Panc1 (cell line): ENCODE data around the gene NOL11. TPM values are rescaled to one million over a fixed set of nuclear protein-coding genes. Genes with fewer than 3 reads are reported as not detected.

ENCODE experiments used
- ATAC-seq: fragments of 200-7000 bp; cut with Tn5 transposase; 2 replicates; pipeline ENCODE4 v1.9.1; 2020; ENCODE audit warnings: mild to moderate bottlenecking, moderate library complexity
- BruUV-seq: library from RNA; stranded (reverse); fragments of 400-500 nt; replicated peaks from 2 replicates; lab custom pipeline; 2021; lab: Mats Ljungman, UMichigan
- CTCF ChIA-PET: fragments of 300-600 bp; sonication (Branson Sonifier 250); formaldehyde crosslinking; loops from one replicate; lab custom pipeline; 2022; ENCODE audit warnings: antibody characterized with exemption; lab: Charles Lee
- POLR2A ChIA-PET: fragments of 300-600 bp; sonication (Branson Sonifier 250); formaldehyde crosslinking; loops from one replicate; lab custom pipeline; 2022; ENCODE audit warnings: antibody characterized with exemption; lab: Charles Lee
- DNase-seq: peaks from one replicate; pipeline ENCODE4 v3.0.0-alpha.2; 2010; ENCODE audit warnings: low read depth, low spot score
- H3K27ac ChIP-seq: 2 replicates; pipeline ENCODE4 v1.5.1; 2011; ENCODE audit warnings: mild to moderate bottlenecking, low read length, inconsistent platforms
- H3K27me3 ChIP-seq: fragments of 200-500 bp; sonication (Bioruptor generic); 2 replicates; pipeline ENCODE4 v1.6.0; 2014; ENCODE audit warnings: low read length, inconsistent platforms; ENCODE audit not compliant: control insufficient read depth, insufficient read depth
- H3K36me3 ChIP-seq: fragments of 200-500 bp; sonication (Bioruptor generic); 2 replicates; pipeline ENCODE4 v1.5.1; 2014; ENCODE audit warnings: inconsistent platforms, mild to moderate bottlenecking, low read length, moderate library complexity; ENCODE audit not compliant: control insufficient read depth, insufficient read depth
- H3K4me1 ChIP-seq: 2 replicates; pipeline ENCODE4 v1.5.1; 2011; ENCODE audit warnings: inconsistent platforms, mild to moderate bottlenecking, low read length, moderate library complexity; ENCODE audit not compliant: control insufficient read depth, insufficient read depth
- H3K4me3 ChIP-seq, 2 experiments: 2 replicates each; pipeline ENCODE4 v1.5.1; 2011 to 2012; ENCODE audit warnings: low read depth in 2 of 2, low read length in 2 of 2, mild to moderate bottlenecking in 2 of 2, inconsistent platforms in 1 of 2, moderate library complexity in 1 of 2
- H3K9me3 ChIP-seq: fragments of 200-500 bp; sonication (Bioruptor generic); 2 replicates; pipeline ENCODE4 v1.5.1; 2014; ENCODE audit warnings: low read depth, mild to moderate bottlenecking, inconsistent platforms, low read length, moderate library complexity; ENCODE audit not compliant: control insufficient read depth, insufficient read depth
- POLR2AphosphoS5 ChIP-seq: IDR thresholded peaks from 2 replicates; pipeline ENCODE4 v1.6.1; 2012; ENCODE audit warnings: mild to moderate bottlenecking, low read depth, low read length, moderate library complexity
- SIN3A ChIP-seq: IDR thresholded peaks from 2 replicates; pipeline ENCODE4 v1.6.1; 2012; ENCODE audit warnings: low read depth, mild to moderate bottlenecking, low read length, moderate library complexity, borderline replicate concordance; ENCODE audit not compliant: insufficient read depth
- in situ Hi-C: cut with HindIII; loops from 2 replicates; pipeline ENCODE4 v1.10.0; 2016; ENCODE audit warnings: low sequenced_read_pairs, low pct_unique_long_range_greater_than_20kb
- intact Hi-C: fragments of 100-400 bp; cut with micrococcal nuclease; formaldehyde crosslinking; loops from one replicate; pipeline ENCODE4 v1.10.0; 2022; ENCODE audit not compliant: unreplicated experiment
- total RNA-seq: library from RNA; stranded (reverse); gene quantifications from one replicate; pipeline ENCODE4 v1.2.1, GENCODE V29; 2021; ENCODE audit not compliant: unreplicated experiment
- TF ChIP-seq, protein P1 (sequence below), 2 experiments: IDR thresholded peaks; 2 replicates each; pipeline ENCODE4 v1.6.1; 2011 to 2012; ENCODE audit warnings: low read depth in 2 of 2, control low read depth in 1 of 2, low read length in 1 of 2, mild to moderate bottlenecking in 1 of 2, moderate library complexity in 1 of 2; ENCODE audit not compliant: insufficient read depth in 1 of 2
- TF ChIP-seq, protein P2 (sequence below): fragments of 450-650 bp; IDR thresholded peaks from 2 replicates; pipeline ENCODE4 v1.5.1; 2017; ENCODE audit warnings: mild to moderate bottlenecking

Gene NOL11
- total RNA-seq, 1 experiment from 2014 or later = 41.0 TPM

DNA sequence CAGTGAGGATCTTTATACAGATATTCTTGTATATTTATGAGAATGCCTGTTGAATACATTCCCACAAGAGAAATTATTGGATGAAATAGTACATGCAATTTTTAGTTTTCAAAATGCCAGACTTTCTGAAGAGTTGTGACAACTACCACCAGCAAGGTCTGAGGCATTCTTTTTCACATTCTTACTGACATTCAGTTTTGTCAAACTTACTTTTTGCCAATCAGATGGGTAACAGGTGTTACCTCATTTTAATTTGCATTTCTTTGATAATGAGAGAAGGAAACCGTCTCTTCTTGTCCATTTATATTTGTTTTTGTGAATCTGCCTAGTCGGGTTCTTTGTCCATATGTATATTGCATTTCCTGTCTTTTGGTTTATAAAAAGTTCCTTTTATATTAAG, 24.3 kb downstream of the NOL11 start:
- Histone ChIP-seq H3K36me3 (peaks cover 40% of the 10 kb centered on the region), H3K27me3 (no peaks in the 10 kb centered on the region), H3K27ac (no peak overlapping the region), H3K4me3 (no peak overlapping the region), H3K9me3 (no peaks in the 10 kb centered on the region), H3K4me1 (no peaks in the 10 kb centered on the region)
- TF ChIP-seq, protein P1, sequence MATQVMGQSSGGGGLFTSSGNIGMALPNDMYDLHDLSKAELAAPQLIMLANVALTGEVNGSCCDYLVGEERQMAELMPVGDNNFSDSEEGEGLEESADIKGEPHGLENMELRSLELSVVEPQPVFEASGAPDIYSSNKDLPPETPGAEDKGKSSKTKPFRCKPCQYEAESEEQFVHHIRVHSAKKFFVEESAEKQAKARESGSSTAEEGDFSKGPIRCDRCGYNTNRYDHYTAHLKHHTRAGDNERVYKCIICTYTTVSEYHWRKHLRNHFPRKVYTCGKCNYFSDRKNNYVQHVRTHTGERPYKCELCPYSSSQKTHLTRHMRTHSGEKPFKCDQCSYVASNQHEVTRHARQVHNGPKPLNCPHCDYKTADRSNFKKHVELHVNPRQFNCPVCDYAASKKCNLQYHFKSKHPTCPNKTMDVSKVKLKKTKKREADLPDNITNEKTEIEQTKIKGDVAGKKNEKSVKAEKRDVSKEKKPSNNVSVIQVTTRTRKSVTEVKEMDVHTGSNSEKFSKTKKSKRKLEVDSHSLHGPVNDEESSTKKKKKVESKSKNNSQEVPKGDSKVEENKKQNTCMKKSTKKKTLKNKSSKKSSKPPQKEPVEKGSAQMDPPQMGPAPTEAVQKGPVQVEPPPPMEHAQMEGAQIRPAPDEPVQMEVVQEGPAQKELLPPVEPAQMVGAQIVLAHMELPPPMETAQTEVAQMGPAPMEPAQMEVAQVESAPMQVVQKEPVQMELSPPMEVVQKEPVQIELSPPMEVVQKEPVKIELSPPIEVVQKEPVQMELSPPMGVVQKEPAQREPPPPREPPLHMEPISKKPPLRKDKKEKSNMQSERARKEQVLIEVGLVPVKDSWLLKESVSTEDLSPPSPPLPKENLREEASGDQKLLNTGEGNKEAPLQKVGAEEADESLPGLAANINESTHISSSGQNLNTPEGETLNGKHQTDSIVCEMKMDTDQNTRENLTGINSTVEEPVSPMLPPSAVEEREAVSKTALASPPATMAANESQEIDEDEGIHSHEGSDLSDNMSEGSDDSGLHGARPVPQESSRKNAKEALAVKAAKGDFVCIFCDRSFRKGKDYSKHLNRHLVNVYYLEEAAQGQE (IDR thresholded peaks at IDR 0.05; ENCODE audit: insufficient read depth in 1 of 2, low read depth in 2 of 2, low read length in 1 of 2) = no peak
- TF ChIP-seq, protein P2, sequence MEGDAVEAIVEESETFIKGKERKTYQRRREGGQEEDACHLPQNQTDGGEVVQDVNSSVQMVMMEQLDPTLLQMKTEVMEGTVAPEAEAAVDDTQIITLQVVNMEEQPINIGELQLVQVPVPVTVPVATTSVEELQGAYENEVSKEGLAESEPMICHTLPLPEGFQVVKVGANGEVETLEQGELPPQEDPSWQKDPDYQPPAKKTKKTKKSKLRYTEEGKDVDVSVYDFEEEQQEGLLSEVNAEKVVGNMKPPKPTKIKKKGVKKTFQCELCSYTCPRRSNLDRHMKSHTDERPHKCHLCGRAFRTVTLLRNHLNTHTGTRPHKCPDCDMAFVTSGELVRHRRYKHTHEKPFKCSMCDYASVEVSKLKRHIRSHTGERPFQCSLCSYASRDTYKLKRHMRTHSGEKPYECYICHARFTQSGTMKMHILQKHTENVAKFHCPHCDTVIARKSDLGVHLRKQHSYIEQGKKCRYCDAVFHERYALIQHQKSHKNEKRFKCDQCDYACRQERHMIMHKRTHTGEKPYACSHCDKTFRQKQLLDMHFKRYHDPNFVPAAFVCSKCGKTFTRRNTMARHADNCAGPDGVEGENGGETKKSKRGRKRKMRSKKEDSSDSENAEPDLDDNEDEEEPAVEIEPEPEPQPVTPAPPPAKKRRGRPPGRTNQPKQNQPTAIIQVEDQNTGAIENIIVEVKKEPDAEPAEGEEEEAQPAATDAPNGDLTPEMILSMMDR = no peak
- TF ChIP-seq POLR2AphosphoS5 (no peak), SIN3A (no peak)
- ChIA-PET POLR2A (no interaction called here), CTCF (no interaction called here)
- intact Hi-C loops (no loop called here), in situ Hi-C loops (no loop called here)
- DNase-seq = no peak
- BruUV-seq = no TSS peak
- ATAC-seq = no peak

DNA sequence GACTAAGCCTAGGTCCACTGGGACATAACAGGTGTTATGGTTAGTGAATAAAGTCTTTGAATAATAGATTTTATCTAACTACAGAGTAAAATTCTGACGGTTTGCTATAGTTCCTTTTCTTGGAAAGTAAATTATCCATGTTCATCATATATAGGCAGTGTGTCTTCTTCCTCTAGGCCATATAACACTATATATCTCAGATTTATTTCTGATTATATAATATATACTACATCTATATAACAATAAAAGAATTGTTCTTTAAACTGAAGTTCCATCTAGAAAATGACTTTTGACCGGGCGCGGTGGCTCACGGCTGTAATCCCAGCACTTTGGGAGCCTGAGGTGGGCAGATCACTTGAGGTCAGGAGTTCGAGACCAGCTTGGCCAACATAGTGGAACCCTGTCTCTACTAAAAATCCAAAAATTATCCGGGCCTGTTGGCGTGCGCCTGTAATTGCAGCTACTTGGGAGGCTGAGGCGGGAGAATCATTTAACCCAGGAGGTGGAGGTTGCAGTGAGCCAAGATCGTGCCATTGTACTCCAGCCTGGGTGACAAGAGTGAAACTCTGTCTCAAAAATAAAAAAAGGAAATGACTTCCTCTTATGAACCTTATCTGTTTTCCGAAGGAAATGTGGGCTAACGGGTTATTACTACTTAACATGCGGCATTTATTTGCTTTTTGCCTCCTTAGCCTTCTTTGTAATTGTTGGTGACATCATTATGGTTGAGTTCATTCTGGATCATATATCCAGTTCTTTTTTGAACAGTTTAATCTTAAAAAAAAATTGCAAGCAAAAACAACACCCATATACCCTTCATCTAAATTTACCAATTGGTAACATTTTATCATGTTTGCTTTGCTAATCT, 29.2 kb downstream of the NOL11 start:
- no peaks in the 10 kb centered on the region for H3K9me3 ChIP-seq
- TF ChIP-seq, protein P1 (IDR thresholded peaks at IDR 0.05; ENCODE audit: insufficient read depth in 1 of 2, low read depth in 2 of 2, low read length in 1 of 2) = no peak
- TF ChIP-seq, protein P2 = no peak
- no peak for TF ChIP-seq POLR2AphosphoS5
- no peak for TF ChIP-seq SIN3A
- DNase-seq (no peak), ATAC-seq (no peak)
- CTCF ChIA-PET = no interaction called here
- no peak overlapping the region for H3K27ac ChIP-seq
- no peaks in the 10 kb centered on the region for H3K27me3 ChIP-seq
- POLR2A ChIA-PET = no interaction called here
- in situ Hi-C loops = no loop called here
- no peaks in the 10 kb centered on the region for H3K4me1 ChIP-seq
- intact Hi-C loops = no loop called here
- no TSS peak for BruUV-seq
- H3K36me3 ChIP-seq = peaks cover 12% of the 10 kb centered on the region
- no peak overlapping the region for H3K4me3 ChIP-seq
